Vagina (tissue), 2 donors: ENCODE data around the gene CD226.

Experiments used
- POLR2A ChIP-seq, 2 donors: fragments of 450-650 bp; IDR thresholded peaks; one replicate each; pipeline ENCODE4 v1.6.1; 2017; ENCODE audit warnings: antibody characterized with exemption in 2 of 2, mild to moderate bottlenecking in 2 of 2, moderate library complexity in 2 of 2
- TF ChIP-seq, protein P1 (sequence below), 3 experiments: fragments of 450-650 bp in 2 of 3; fragments of 200-600 bp in 1 of 3; sonication (generic) in 1 of 3; IDR thresholded peaks; one replicate each; pipeline ENCODE4 v1.5.1; 2017 to 2019; ENCODE audit warnings: antibody characterized with exemption in 3 of 3, mild to moderate bottlenecking in 2 of 3, moderate library complexity in 2 of 3

DNA sequence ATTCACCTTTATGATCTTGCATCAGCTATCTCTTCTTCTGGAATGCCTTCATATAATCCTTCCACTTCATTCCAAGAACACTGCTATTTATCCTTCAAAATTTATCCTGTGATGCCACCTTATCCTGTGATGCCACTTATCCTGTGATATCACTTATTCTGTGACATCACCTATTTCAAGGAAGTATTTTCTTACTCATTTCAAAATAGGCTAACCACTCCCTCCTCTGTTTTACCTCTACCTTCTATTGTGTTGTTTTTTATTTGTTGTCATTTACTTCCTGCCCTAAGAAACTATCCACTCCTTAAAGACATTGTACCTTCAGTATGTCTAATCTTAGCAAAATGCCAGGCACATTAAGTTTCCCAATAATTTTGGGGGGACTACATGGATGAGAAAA is 38.8 kb downstream of the CD226 start:
- TF ChIP-seq, protein P1, sequence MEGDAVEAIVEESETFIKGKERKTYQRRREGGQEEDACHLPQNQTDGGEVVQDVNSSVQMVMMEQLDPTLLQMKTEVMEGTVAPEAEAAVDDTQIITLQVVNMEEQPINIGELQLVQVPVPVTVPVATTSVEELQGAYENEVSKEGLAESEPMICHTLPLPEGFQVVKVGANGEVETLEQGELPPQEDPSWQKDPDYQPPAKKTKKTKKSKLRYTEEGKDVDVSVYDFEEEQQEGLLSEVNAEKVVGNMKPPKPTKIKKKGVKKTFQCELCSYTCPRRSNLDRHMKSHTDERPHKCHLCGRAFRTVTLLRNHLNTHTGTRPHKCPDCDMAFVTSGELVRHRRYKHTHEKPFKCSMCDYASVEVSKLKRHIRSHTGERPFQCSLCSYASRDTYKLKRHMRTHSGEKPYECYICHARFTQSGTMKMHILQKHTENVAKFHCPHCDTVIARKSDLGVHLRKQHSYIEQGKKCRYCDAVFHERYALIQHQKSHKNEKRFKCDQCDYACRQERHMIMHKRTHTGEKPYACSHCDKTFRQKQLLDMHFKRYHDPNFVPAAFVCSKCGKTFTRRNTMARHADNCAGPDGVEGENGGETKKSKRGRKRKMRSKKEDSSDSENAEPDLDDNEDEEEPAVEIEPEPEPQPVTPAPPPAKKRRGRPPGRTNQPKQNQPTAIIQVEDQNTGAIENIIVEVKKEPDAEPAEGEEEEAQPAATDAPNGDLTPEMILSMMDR (IDR thresholded peaks at IDR 0.05), result no peak
- no peak for TF ChIP-seq POLR2A (IDR thresholded peaks at IDR 0.05)
